ENCODE data around the gene ZNF185. TPM values are rescaled to one million over a fixed set of nuclear protein-coding genes. Genes with fewer than 3 reads are reported as not detected.

The ZNF185 gene
- total RNA-seq, 1 experiment from 2014 or later = 15.8 TPM

GRCh38 chrX:152945021-152945979 is 47.4 kb downstream of the ZNF185 start:
- POLR2A ChIA-PET = no interaction called here
- intact Hi-C loops (cut with micrococcal nuclease) = no loop called here

GRCh38 chrX:152946681-152947080 is 48.8 kb downstream of the ZNF185 start:
- ChIA-PET CTCF (no interaction called here), RAD21 (ENCODE audit: low non-redundant PET in 1 of 2, low total read pairs in 2 of 2, uncharacterized antibody in 2 of 2, unreplicated experiment in 2 of 2) (no interaction called here), POLR2A (no interaction called here)
- Histone ChIP-seq H4K20me1 (ENCODE audit: insufficient read depth) (no peaks in the 10 kb centered on the region), H3K4me3 (replicated peaks in 1 of 2; ENCODE audit: low read depth in 1 of 2, low read length in 2 of 2) (no peak overlapping the region), H3K9ac (ENCODE audit: low read length) (no peak overlapping the region), H3K9me2 (ENCODE audit: insufficient read depth) (no peaks in the 10 kb centered on the region), H3K4me1 (ENCODE audit: control insufficient read depth in 1 of 2, insufficient read depth in 2 of 2, low read length in 2 of 2) (peaks cover 2 to 7% of the 10 kb centered on the region in 2 experiments; a peak in 1 of 4 replicates), H3K79me2 (ENCODE audit: insufficient read depth, low read length) (no peaks in the 10 kb centered on the region), H3K4me2 (ENCODE audit: low read length) (no peak overlapping the region), H3K9me3 (ENCODE audit: control insufficient read depth in 1 of 2, insufficient read depth in 1 of 2, low read depth in 1 of 2, low read length in 2 of 2) (no peaks in the 10 kb centered on the region), H2AFZ (ENCODE audit: low read depth, low read length, poor library complexity, severe bottlenecking) (no peak overlapping the region), H3K27me3 (ENCODE audit: insufficient read depth, low read length) (no peaks in the 10 kb centered on the region), H3K36me3 (ENCODE audit: control insufficient read depth in 1 of 2, insufficient read depth in 2 of 2, low read length in 2 of 2) (no peaks in the 10 kb centered on the region), H3K27ac (ENCODE audit: low read depth, low read length) (no peak overlapping the region)
- intact Hi-C loops (cut with micrococcal nuclease) = no loop called here
- DNase-seq (ENCODE audit: low read depth, low spot score) (no peak), ATAC-seq (no peak)
- no TSS peak for BruUV-seq (replicated peaks)
- TF ChIP-seq CEBPB (IDR thresholded peaks at IDR 0.05; ENCODE audit: low read depth) (no peak), RAD21 (IDR thresholded peaks at IDR 0.05; ENCODE audit: low read depth) (no peak), FOSL1 (IDR thresholded peaks at IDR 0.05; ENCODE audit: low read depth) (no peak), EZH2phosphoT487 (IDR thresholded peaks at IDR 0.05; ENCODE audit: borderline replicate concordance) (no peak), SP1 (IDR thresholded peaks at IDR 0.05; ENCODE audit: low read depth) (no peak), CBX3 (IDR thresholded peaks at IDR 0.05; ENCODE audit: low read depth) (no peak), SRF (IDR thresholded peaks at IDR 0.05; ENCODE audit: low read depth) (no peak), CTCF (IDR thresholded peaks at IDR 0.05 in 2 of 3, conservative IDR thresholded peaks at IDR 0.05 in 1 of 3; ENCODE audit: borderline replicate concordance in 1 of 3, insufficient read depth in 1 of 3, low read depth in 2 of 3, low read length in 2 of 3) (no peak), ZBTB33 (IDR thresholded peaks at IDR 0.05; ENCODE audit: extremely low read depth, insufficient replicate concordance, low read length) (no peak), JUND (IDR thresholded peaks at IDR 0.05) (no peak), POLR2A (IDR thresholded peaks at IDR 0.05; ENCODE audit: borderline replicate concordance, extremely low read depth, insufficient read depth, insufficient read length) (no peak), ELF1 (IDR thresholded peaks at IDR 0.05; ENCODE audit: borderline replicate concordance, low read depth) (no peak), POLR2AphosphoS5 (IDR thresholded peaks at IDR 0.05; ENCODE audit: low read depth, low read length) (no peak)

More at GRCh38 chrX:152945021-152945979, 47.4 kb downstream of the ZNF185 start:
- no peaks in the 10 kb centered on the region for H3K9me2 ChIP-seq (ENCODE audit: insufficient read depth)
- TF ChIP-seq SRF (IDR thresholded peaks at IDR 0.05; ENCODE audit: low read depth) = no peak
- TF ChIP-seq FOSL1 (IDR thresholded peaks at IDR 0.05; ENCODE audit: low read depth) = no peak
- no peak for TF ChIP-seq CEBPB (IDR thresholded peaks at IDR 0.05; ENCODE audit: low read depth)
- RAD21 ChIA-PET (ENCODE audit: low non-redundant PET in 1 of 2, low total read pairs in 2 of 2, uncharacterized antibody in 2 of 2, unreplicated experiment in 2 of 2) = no interaction called here
- no peak overlapping the region for H3K27ac ChIP-seq (ENCODE audit: low read depth, low read length)
- no peaks in the 10 kb centered on the region for H4K20me1 ChIP-seq (ENCODE audit: insufficient read depth)
- no peaks in the 10 kb centered on the region for H3K9me3 ChIP-seq (ENCODE audit: control insufficient read depth in 1 of 2, insufficient read depth in 1 of 2, low read depth in 1 of 2, low read length in 2 of 2)
- H3K79me2 ChIP-seq (ENCODE audit: insufficient read depth, low read length) = no peaks in the 10 kb centered on the region
- CTCF ChIA-PET = no interaction called here
- no peak for DNase-seq (ENCODE audit: low read depth, low spot score)
- ATAC-seq = no peak
- no peaks in the 10 kb centered on the region for H3K27me3 ChIP-seq (ENCODE audit: insufficient read depth, low read length)
- H3K4me2 ChIP-seq (ENCODE audit: low read length) = no peak overlapping the region
- H3K4me1 ChIP-seq (ENCODE audit: control insufficient read depth in 1 of 2, insufficient read depth in 2 of 2, low read length in 2 of 2) = peaks cover 2 to 7% of the 10 kb centered on the region in 2 experiments; a peak in 1 of 4 replicates
- H3K4me3 ChIP-seq (replicated peaks in 1 of 2; ENCODE audit: low read depth in 1 of 2, low read length in 2 of 2) = no peak overlapping the region
- no peaks in the 10 kb centered on the region for H3K36me3 ChIP-seq (ENCODE audit: control insufficient read depth in 1 of 2, insufficient read depth in 2 of 2, low read length in 2 of 2)
- no peak overlapping the region for H2AFZ ChIP-seq (ENCODE audit: low read depth, low read length, poor library complexity, severe bottlenecking)
- no peak overlapping the region for H3K9ac ChIP-seq (ENCODE audit: low read length)
- no TSS peak for BruUV-seq (replicated peaks)

Data from HCT116 (cell line).